Endothelial cell (in vitro differentiated cells): ENCODE results near the gene CMKLR1. TPM values are rescaled to one million over a fixed set of nuclear protein-coding genes. Genes with fewer than 3 reads are reported as not detected.

Experiments used
- DNase-seq: peaks from one replicate; pipeline ENCODE4 v3.0.0; 2021; ENCODE audit warnings: low spot score
- H3K27ac Mint-ChIP-seq: one replicate; pipeline ENCODE4 v1.8.0; 2021; ENCODE audit warnings: mixed read lengths, inconsistent platforms; ENCODE audit not compliant: unreplicated experiment
- H3K27me3 Mint-ChIP-seq: one replicate; pipeline ENCODE4 v1.8.0; 2021; ENCODE audit warnings: mild to moderate bottlenecking, moderate library complexity, mixed read lengths, inconsistent platforms; ENCODE audit not compliant: unreplicated experiment
- H3K36me3 Mint-ChIP-seq: one replicate; pipeline ENCODE4 v1.8.0; 2021; ENCODE audit warnings: mild to moderate bottlenecking, low read depth, mixed read lengths, inconsistent platforms; ENCODE audit not compliant: unreplicated experiment
- H3K4me1 Mint-ChIP-seq: one replicate; pipeline ENCODE4 v1.8.0; 2021; ENCODE audit warnings: mild to moderate bottlenecking, mixed read lengths, inconsistent platforms; ENCODE audit not compliant: unreplicated experiment
- H3K4me3 Mint-ChIP-seq: one replicate; pipeline ENCODE4 v1.8.0; 2021; ENCODE audit warnings: mild to moderate bottlenecking, mixed read lengths, inconsistent platforms; ENCODE audit not compliant: unreplicated experiment
- H3K9me3 Mint-ChIP-seq: one replicate; pipeline ENCODE4 v1.8.0; 2021; ENCODE audit warnings: mixed read lengths, inconsistent platforms; ENCODE audit not compliant: unreplicated experiment
- CTCF ChIP-seq: fragments of 200-600 bp; sonication (generic); IDR thresholded peaks from one replicate; pipeline ENCODE4 v1.5.0; 2021; ENCODE audit warnings: antibody characterized with exemption; ENCODE audit not compliant: unreplicated experiment
- total RNA-seq: library from RNA; stranded (reverse); fragmentation: NEBNext Ultra II Directional; extraction: Animal tissue kit (Norgen Biotek cat#: 25700); gene quantifications from one replicate; pipeline ENCODE4 v1.2.1, GENCODE V29; 2021; ENCODE audit not compliant: unreplicated experiment

The CMKLR1 gene
- total RNA-seq, 1 donor from 2014 or later: 0.51 TPM

GRCh38 chr12:108308395-108309085 lies 30.6 kb downstream of the CMKLR1 start:
- Mint-ChIP-seq H3K27me3 (peaks cover 15% of the 10 kb centered on the region), H3K27ac (no peak overlapping the region), H3K9me3 (no peaks in the 10 kb centered on the region), H3K4me3 (no peak overlapping the region), H3K4me1 (peaks cover 56% of the 10 kb centered on the region), H3K36me3 (no peaks in the 10 kb centered on the region)
- no peak for TF ChIP-seq CTCF
- DNase-seq: no peak

GRCh38 chr12:108307006-108307405 lies 32.1 kb downstream of the CMKLR1 start:
- DNase-seq: no peak
- Mint-ChIP-seq H3K4me3 (no peak overlapping the region), H3K9me3 (no peaks in the 10 kb centered on the region), H3K36me3 (no peaks in the 10 kb centered on the region), H3K4me1 (peaks cover 52% of the 10 kb centered on the region), H3K27me3 (peaks cover 16% of the 10 kb centered on the region), H3K27ac (peak overlapping the region; percentile 44)
- no peak for TF ChIP-seq CTCF

GRCh38 chr12:108306506-108306905 lies 32.6 kb downstream of the CMKLR1 start:
- no peak for DNase-seq
- H3K27ac Mint-ChIP-seq: no peak overlapping the region
- H3K36me3 Mint-ChIP-seq: no peaks in the 10 kb centered on the region
- peaks cover 17% of the 10 kb centered on the region for H3K27me3 Mint-ChIP-seq
- peaks cover 51% of the 10 kb centered on the region for H3K4me1 Mint-ChIP-seq
- no peaks in the 10 kb centered on the region for H3K9me3 Mint-ChIP-seq
- H3K4me3 Mint-ChIP-seq: no peak overlapping the region
- no peak for TF ChIP-seq CTCF

- Mint-ChIP-seq H3K4me3 (peak overlapping the region; percentile 82), H3K9me3 (no peaks in the 10 kb centered on the region), H3K4me1 (peaks cover 51% of the 10 kb centered on the region), H3K36me3 (no peaks in the 10 kb centered on the region), H3K27ac (peak overlapping the region; percentile 76), H3K27me3 (peaks cover 15% of the 10 kb centered on the region)
- no peak for TF ChIP-seq CTCF
- no peak for DNase-seq
These were observed 33.1 kb downstream of the CMKLR1 start for GRCh38 chr12:108305991-108306501.

GRCh38 chr12:108305520-108305919 lies 33.6 kb downstream of the CMKLR1 start:
- Mint-ChIP-seq H3K27ac (no peak overlapping the region), H3K36me3 (no peaks in the 10 kb centered on the region), H3K4me1 (peaks cover 51% of the 10 kb centered on the region), H3K27me3 (peaks cover 14% of the 10 kb centered on the region), H3K9me3 (no peaks in the 10 kb centered on the region), H3K4me3 (no peak overlapping the region)
- peak; percentile 13 for DNase-seq
- TF ChIP-seq CTCF: no peak
